HepG2 (cell line): ENCODE data around the gene EFNA3. TPM values are rescaled to one million over a fixed set of nuclear protein-coding genes. Genes with fewer than 3 reads are reported as not detected.

ENCODE experiments used
- ATAC-seq: fragments of 200-7000 bp; cut with Tn5 transposase; 3 replicates; pipeline ENCODE4 v1.9.1; 2020; ENCODE audit warnings: mild to moderate bottlenecking, moderate library complexity
- BruUV-seq: library from RNA; stranded (reverse); fragments of 400-500 nt; replicated peaks from 2 replicates; lab custom pipeline; 2021; lab: Mats Ljungman, UMichigan
- CTCF ChIA-PET: fragments of 300-600 bp; formaldehyde crosslinking; extraction: SDS; loops from one replicate; lab custom pipeline; 2021; ENCODE audit warnings: low total read pairs, inconsistent platforms, low intra/inter-chr PET ratio; lab: Yijun Ruan, JAX
- POLR2A ChIA-PET: fragments of 350-600 bp; sonication (Branson Sonifier 250); formaldehyde crosslinking; loops from one replicate; lab custom pipeline; 2020; ENCODE audit warnings: antibody characterized with exemption, inconsistent platforms; lab: Yijun Ruan, JAX
- DNase-seq: peaks from one replicate; pipeline ENCODE4 v3.0.0-alpha.2; 2015; ENCODE audit warnings: low spot score
- FAIRE-seq: peaks from 3 replicates; lab custom pipeline; 2011; peaks lifted over from hg19 to GRCh38; lab: Jason Lieb, UNC
- H2AFZ ChIP-seq: one replicate; pipeline ENCODE4 v1.6.1; 2011; ENCODE audit warnings: low read length, inconsistent platforms
- H3K27ac ChIP-seq: fragments of 300-600 bp; 3 replicates; pipeline ENCODE4 v1.8.0; 2011; ENCODE audit warnings: mixed run types, mild to moderate bottlenecking, mixed read lengths, low read length, inconsistent platforms; ENCODE audit not compliant: insufficient read depth; ENCODE audit errors: extremely low read length
- H3K27me3 ChIP-seq, 2 experiments: fragments of 200-600 bp in 1 of 2; 2 replicates in 1 of 2; 3 replicates in 1 of 2; pipeline versions ENCODE4 v1.6.0 to v1.8.0; 2011; ENCODE audit warnings: low read length in 2 of 2, mild to moderate bottlenecking in 2 of 2, moderate library complexity in 2 of 2, inconsistent platforms in 1 of 2; ENCODE audit not compliant: insufficient read depth in 2 of 2, control insufficient read depth in 1 of 2
- H3K36me3 ChIP-seq, 2 experiments: fragments of 200-600 bp in 1 of 2; replicated peaks in 1 of 2; 2 replicates in 1 of 2; 3 replicates in 1 of 2; pipeline versions ENCODE4 v1.5.1 to v1.8.0; 2011; ENCODE audit warnings: low read length in 2 of 2, inconsistent platforms in 1 of 2; ENCODE audit not compliant: insufficient read depth in 2 of 2, control insufficient read depth in 1 of 2
- H3K4me1 ChIP-seq: 2 replicates; pipeline ENCODE4 v1.5.1; 2012; ENCODE audit warnings: low read length, inconsistent platforms; ENCODE audit not compliant: insufficient read depth
- H3K4me2 ChIP-seq: 2 replicates; pipeline ENCODE4 v1.6.0; 2011; ENCODE audit warnings: low read depth, low read length, inconsistent platforms
- H3K4me3 ChIP-seq, 3 experiments: fragments of 200-600 bp in 1 of 3; sonication (generic), shearing (Covaris generic) in 1 of 3; replicated peaks in 1 of 3; 2 replicates each; pipeline ENCODE4 v1.5.1; 2011 to 2016; ENCODE audit warnings: low read length in 3 of 3, inconsistent platforms in 2 of 3, low read depth in 2 of 3, mild to moderate bottlenecking in 2 of 3, control low read depth in 1 of 3, mixed read lengths in 1 of 3; ENCODE audit not compliant: insufficient read depth in 1 of 3
- H3K79me2 ChIP-seq: one replicate; pipeline ENCODE4 v1.6.1; 2011; ENCODE audit warnings: low read length, inconsistent platforms; ENCODE audit not compliant: insufficient read depth
- H3K9ac ChIP-seq: 2 replicates; pipeline ENCODE4 v1.6.0; 2011; ENCODE audit warnings: mild to moderate bottlenecking, low read depth, low read length, inconsistent platforms; ENCODE audit not compliant: insufficient read depth
- H3K9me3 ChIP-seq: 2 replicates; pipeline ENCODE4 v1.5.1; 2012; ENCODE audit warnings: mild to moderate bottlenecking, low read length
- H4K20me1 ChIP-seq: 2 replicates; pipeline ENCODE4 v1.6.0; 2011; ENCODE audit warnings: inconsistent platforms, mild to moderate bottlenecking, low read length, moderate library complexity; ENCODE audit not compliant: insufficient read depth
- GABPB1 ChIP-seq: IDR thresholded peaks from 2 replicates; pipeline ENCODE4 v1.6.1; 2016; ENCODE audit warnings: mild to moderate bottlenecking, missing genetic modification reagents, moderate library complexity, missing compliant biosample characterization
- MAFG ChIP-seq: sonication (generic); formaldehyde crosslinking; IDR thresholded peaks from 2 replicates; pipeline ENCODE4 v1.5.1; 2020; ENCODE audit warnings: mild to moderate bottlenecking, missing genetic modification reagents
- NFIC ChIP-seq: IDR thresholded peaks from 2 replicates; pipeline ENCODE4 v1.6.1; 2012; ENCODE audit warnings: mild to moderate bottlenecking, low read length, inconsistent platforms
- NPAS2 ChIP-seq: sonication (generic); formaldehyde crosslinking; IDR thresholded peaks from 2 replicates; pipeline ENCODE4 v1.8.0; 2022; ENCODE audit warnings: mild to moderate bottlenecking, missing genetic modification reagents, borderline replicate concordance
- PATZ1 ChIP-seq: sonication (generic); formaldehyde crosslinking; IDR thresholded peaks from 2 replicates; pipeline ENCODE4 v1.4.0; 2020; ENCODE audit warnings: missing genetic modification reagents
- PREB ChIP-seq: sonication (generic); formaldehyde crosslinking; IDR thresholded peaks from 2 replicates; pipeline ENCODE4 v1.4.0; 2020; ENCODE audit warnings: missing genetic modification reagents
- RARA ChIP-seq: IDR thresholded peaks from 2 replicates; pipeline ENCODE4 v1.6.1; 2016; ENCODE audit warnings: missing genetic modification reagents, missing compliant biosample characterization
- SKI ChIP-seq: fragments of 450-650 bp; IDR thresholded peaks from one replicate; pipeline ENCODE4 v1.6.1; 2018; ENCODE audit warnings: mild to moderate bottlenecking; ENCODE audit not compliant: partially characterized antibody
- USF2 ChIP-seq, 2 experiments: sonication (generic) in 1 of 2; formaldehyde crosslinking in 1 of 2; IDR thresholded peaks; 2 replicates each; pipeline versions ENCODE4 v1.5.1 to v1.6.1; 2011 to 2020; ENCODE audit warnings: borderline replicate concordance in 1 of 2, low read depth in 1 of 2, low read length in 1 of 2, mild to moderate bottlenecking in 1 of 2, missing genetic modification reagents in 1 of 2, moderate library complexity in 1 of 2
- ZBTB34 ChIP-seq: sonication (generic); formaldehyde crosslinking; IDR thresholded peaks from 2 replicates; pipeline ENCODE4 v1.8.0; 2022; ENCODE audit warnings: mild to moderate bottlenecking, missing genetic modification reagents
- ZFP36L2 ChIP-seq: sonication (generic); formaldehyde crosslinking; IDR thresholded peaks from 2 replicates; pipeline ENCODE4 v1.4.0; 2020; ENCODE audit warnings: missing genetic modification reagents
- ZMAT5 ChIP-seq: sonication (generic); formaldehyde crosslinking; IDR thresholded peaks from 2 replicates; pipeline ENCODE4 v1.5.0; 2020; ENCODE audit warnings: mild to moderate bottlenecking, low read depth, missing genetic modification reagents, borderline replicate concordance
- ZNF615 ChIP-seq: sonication (generic); formaldehyde crosslinking; IDR thresholded peaks from 2 replicates; pipeline ENCODE4 v1.5.0; 2020; ENCODE audit warnings: mild to moderate bottlenecking, missing genetic modification reagents, borderline replicate concordance
- ZNF740 ChIP-seq: sonication (generic); formaldehyde crosslinking; IDR thresholded peaks from 2 replicates; pipeline ENCODE4 v1.4.0; 2020; ENCODE audit warnings: missing genetic modification reagents
- WGBS: methylation state at CpG from one replicate; pipeline ENCODE4 v1.1.6; 2017; ENCODE audit warnings: low lambda C conversion rate; 5-methylcytosine and 5-hydroxymethylcytosine counted together
- in situ Hi-C: cut with HindIII; loops from 2 replicates; pipeline ENCODE4 v1.10.0; 2017; ENCODE audit warnings: low pct_unique_long_range_greater_than_20kb; ENCODE audit not compliant: extremely low pct_ligation_motif_present
- intact Hi-C: fragments of 100-400 bp; cut with micrococcal nuclease; formaldehyde crosslinking; loops from one replicate; pipeline ENCODE4 v1.10.0; 2022; ENCODE audit not compliant: unreplicated experiment
- polyA plus RNA-seq, 8 experiments: library from polyadenylated mRNA; depleted of rRNA in 3 of 8; stranded (reverse) in 7 of 8; unstranded in 1 of 8; fragments of >200 nt; fragmentation: Illumina TruSeq in 4 of 8; extraction: Trizol in 4 of 8; gene quantifications; 2 replicates each; pipeline versions ENCODE4 v1.2.1 to v1.2.3, GENCODE V29; 2011 to 2016; ENCODE audit warnings: low read depth in 4 of 8, missing spikeins in 1 of 8, mixed read lengths in 1 of 8; ENCODE audit not compliant: insufficient read depth in 1 of 8
- total RNA-seq, 5 experiments: library from RNA; depleted of rRNA; stranded (reverse); fragments of >200 nt; fragmentation: Illumina TruSeq; extraction: Trizol; gene quantifications; 2 replicates each; pipeline ENCODE4 v1.2.3, GENCODE V29; 2016; ENCODE audit warnings: low read depth in 1 of 5

EFNA3 gene
- total and polyA plus RNA-seq, 2 of the 13 experiments (the other 11 are each of a cell fraction or from before 2014, with no cell fraction given), result 1.0 to 5.7 TPM

GRCh38 chr1:155050560-155051341, 27.9 kb upstream of the EFNA3 start, which contains the start of gene ADAM15:
ADAM15 (plus strand) TSS chr1:155051316; CDS start chr1:155051387, 71 bp downstream.
- Histone ChIP-seq H3K27me3 (no peaks in the 10 kb centered on the region), H3K4me3 (peak within 1 kb of the TSS; percentile 59 to 88 (median 70)), H3K36me3 (peaks cover 0 to 3% of the 10 kb centered on the region in 2 experiments; a peak in 1 of 5 replicates), H3K4me2 (peak within 1 kb of the TSS; percentile 96), H4K20me1 (no peaks in the 10 kb centered on the region), H3K9ac (peak within 1 kb of the TSS; percentile 70), H3K27ac (peak within 1 kb of the TSS; percentile 66), H3K9me3 (no peaks in the 10 kb centered on the region), H3K4me1 (peaks cover 55% of the 10 kb centered on the region), H2AFZ (no peak within 1 kb of the TSS), H3K79me2 (no peaks in the 10 kb centered on the region)
- peak; percentile 66 for DNase-seq
- BruUV-seq, result no TSS peak
- FAIRE-seq, result no peak
- ChIA-PET POLR2A (interaction anchor here (0.7 to 2.7 kb wide), 15 partner anchors 9 to 106 kb away, joined by 3 to 11 read pairs (median 4); partner anchors contain the start of genes CKS1B, FLAD1, PBXIP1 and PYGO2), CTCF (interaction anchor here (0.8 to 2.0 kb wide), 3 partner anchors 11 to 34 kb away, joined by 4 to 7 read pairs (median 5); no protein-coding TSS in a partner anchor)
- intact Hi-C loops (no loop called here), in situ Hi-C loops (no loop called here)
- WGBS, result 0% methylated on average over 34 of the region's 99 CpGs
- ATAC-seq, result peak; percentile 79
- TF ChIP-seq RARA (CRISPR knock-in tag), result 0 out of 2 replicates have a peak, but pooled peaks have one; percentile 21
- 0 out of 2 replicates have a peak, but pooled peaks have one; percentile 54 for TF ChIP-seq ZBTB34 (CRISPR knock-in tag)
- no peak for TF ChIP-seq NPAS2 (CRISPR knock-in tag)
- TF ChIP-seq ZMAT5 (CRISPR knock-in tag), result no peak
- TF ChIP-seq SKI, result no peak
- TF ChIP-seq GABPB1, result peak; percentile 89
- TF ChIP-seq USF2 (IDR thresholded peaks at IDR 0.05; ENCODE audit: low read depth, low read length), result no peak
- TF ChIP-seq USF2 (CRISPR knock-in tag; IDR thresholded peaks at IDR 0.05; ENCODE audit: borderline replicate concordance), result 0 out of 2 replicates have a peak, but pooled peaks have one; percentile 12
- no peak for TF ChIP-seq ZNF615 (CRISPR knock-in tag)
- TF ChIP-seq ZFP36L2 (CRISPR knock-in tag), result no peak; the same call in 1 of the 2 replicates
- no peak for TF ChIP-seq NFIC
- no peak for TF ChIP-seq PREB (CRISPR knock-in tag)
- no peak for TF ChIP-seq ZNF740
- 0 out of 2 replicates have a peak, but pooled peaks have one; percentile 27 for TF ChIP-seq PATZ1 (CRISPR knock-in tag)
- TF ChIP-seq MAFG, result peak; percentile 68; the same call in 1 of the 2 replicates
